Neural crest cell (in vitro differentiated cells): ENCODE measurements around the gene DQX1. TPM values are rescaled to one million over a fixed set of nuclear protein-coding genes. Genes with fewer than 3 reads are reported as not detected.
"Not testable (repeated sequence)": the region's sequence is repeated elsewhere in the genome, so short reads cannot be mapped to it uniquely, and the experiment has no call there.

Experiments used
- DNase-seq: peaks from one replicate; pipeline ENCODE4 v3.0.0; 2021; ENCODE audit warnings: low read depth, mixed read lengths, low spot score
- H3K27ac Mint-ChIP-seq: one replicate; pipeline ENCODE4 v1.8.0; 2021; ENCODE audit warnings: mild to moderate bottlenecking, mixed read lengths; ENCODE audit not compliant: unreplicated experiment
- H3K27me3 Mint-ChIP-seq: 2 replicates; pipeline ENCODE4 v1.8.0; 2021; ENCODE audit warnings: low read depth, mild to moderate bottlenecking, mixed read lengths
- H3K36me3 Mint-ChIP-seq: 2 replicates; pipeline ENCODE4 v1.8.0; 2021; ENCODE audit warnings: low read depth, mild to moderate bottlenecking, mixed read lengths
- H3K4me1 Mint-ChIP-seq: 2 replicates; pipeline ENCODE4 v1.8.0; 2021; ENCODE audit warnings: mixed read lengths
- H3K4me3 Mint-ChIP-seq: one replicate; pipeline ENCODE4 v1.8.0; 2021; ENCODE audit warnings: mild to moderate bottlenecking, mixed read lengths
- H3K9me3 Mint-ChIP-seq: 2 replicates; pipeline ENCODE4 v1.8.0; 2021; ENCODE audit warnings: mixed read lengths
- total RNA-seq: library from RNA; stranded (reverse); gene quantifications from 2 replicates; pipeline ENCODE4 v1.2.1, GENCODE V29; 2021
- TF ChIP-seq, protein P1 (sequence below): fragments of 200-600 bp; sonication (generic); conservative IDR thresholded peaks from 2 replicates; pipeline ENCODE4 v1.5.0; 2021; ENCODE audit warnings: antibody characterized with exemption, mild to moderate bottlenecking

DQX1 gene
- total RNA-seq, 1 donor from 2014 or later: 0.49 TPM

DNA sequence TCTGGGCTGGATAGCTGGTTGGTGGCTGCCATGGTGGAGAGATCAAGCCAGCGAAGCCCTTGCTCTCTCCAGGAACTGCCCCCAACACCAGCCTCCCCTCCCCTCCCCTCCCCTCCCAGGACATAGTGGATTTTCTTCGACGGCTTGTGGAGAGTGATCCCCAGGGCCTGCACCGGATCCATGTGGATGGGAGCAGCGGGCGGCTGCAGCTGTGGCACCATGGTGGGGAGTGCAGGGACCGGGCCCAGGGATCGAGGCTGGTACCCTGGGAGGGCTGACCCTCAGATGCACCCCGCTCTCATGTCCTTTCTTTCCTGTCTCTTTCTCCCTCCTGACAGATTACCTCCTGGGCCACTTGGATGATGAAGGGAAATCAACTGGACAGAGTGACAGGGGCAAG, 36.1 kb downstream of the DQX1 start:
- Mint-ChIP-seq H3K4me3 (no peak overlapping the region), H3K9me3 (no peaks in the 10 kb centered on the region), H3K36me3 (peaks cover 11% of the 10 kb centered on the region), H3K27me3 (peaks cover 4% of the 10 kb centered on the region), H3K27ac (no peak overlapping the region), H3K4me1 (no peaks in the 10 kb centered on the region)
- no peak for DNase-seq
- TF ChIP-seq, protein P1, sequence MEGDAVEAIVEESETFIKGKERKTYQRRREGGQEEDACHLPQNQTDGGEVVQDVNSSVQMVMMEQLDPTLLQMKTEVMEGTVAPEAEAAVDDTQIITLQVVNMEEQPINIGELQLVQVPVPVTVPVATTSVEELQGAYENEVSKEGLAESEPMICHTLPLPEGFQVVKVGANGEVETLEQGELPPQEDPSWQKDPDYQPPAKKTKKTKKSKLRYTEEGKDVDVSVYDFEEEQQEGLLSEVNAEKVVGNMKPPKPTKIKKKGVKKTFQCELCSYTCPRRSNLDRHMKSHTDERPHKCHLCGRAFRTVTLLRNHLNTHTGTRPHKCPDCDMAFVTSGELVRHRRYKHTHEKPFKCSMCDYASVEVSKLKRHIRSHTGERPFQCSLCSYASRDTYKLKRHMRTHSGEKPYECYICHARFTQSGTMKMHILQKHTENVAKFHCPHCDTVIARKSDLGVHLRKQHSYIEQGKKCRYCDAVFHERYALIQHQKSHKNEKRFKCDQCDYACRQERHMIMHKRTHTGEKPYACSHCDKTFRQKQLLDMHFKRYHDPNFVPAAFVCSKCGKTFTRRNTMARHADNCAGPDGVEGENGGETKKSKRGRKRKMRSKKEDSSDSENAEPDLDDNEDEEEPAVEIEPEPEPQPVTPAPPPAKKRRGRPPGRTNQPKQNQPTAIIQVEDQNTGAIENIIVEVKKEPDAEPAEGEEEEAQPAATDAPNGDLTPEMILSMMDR: no peak

DNA sequence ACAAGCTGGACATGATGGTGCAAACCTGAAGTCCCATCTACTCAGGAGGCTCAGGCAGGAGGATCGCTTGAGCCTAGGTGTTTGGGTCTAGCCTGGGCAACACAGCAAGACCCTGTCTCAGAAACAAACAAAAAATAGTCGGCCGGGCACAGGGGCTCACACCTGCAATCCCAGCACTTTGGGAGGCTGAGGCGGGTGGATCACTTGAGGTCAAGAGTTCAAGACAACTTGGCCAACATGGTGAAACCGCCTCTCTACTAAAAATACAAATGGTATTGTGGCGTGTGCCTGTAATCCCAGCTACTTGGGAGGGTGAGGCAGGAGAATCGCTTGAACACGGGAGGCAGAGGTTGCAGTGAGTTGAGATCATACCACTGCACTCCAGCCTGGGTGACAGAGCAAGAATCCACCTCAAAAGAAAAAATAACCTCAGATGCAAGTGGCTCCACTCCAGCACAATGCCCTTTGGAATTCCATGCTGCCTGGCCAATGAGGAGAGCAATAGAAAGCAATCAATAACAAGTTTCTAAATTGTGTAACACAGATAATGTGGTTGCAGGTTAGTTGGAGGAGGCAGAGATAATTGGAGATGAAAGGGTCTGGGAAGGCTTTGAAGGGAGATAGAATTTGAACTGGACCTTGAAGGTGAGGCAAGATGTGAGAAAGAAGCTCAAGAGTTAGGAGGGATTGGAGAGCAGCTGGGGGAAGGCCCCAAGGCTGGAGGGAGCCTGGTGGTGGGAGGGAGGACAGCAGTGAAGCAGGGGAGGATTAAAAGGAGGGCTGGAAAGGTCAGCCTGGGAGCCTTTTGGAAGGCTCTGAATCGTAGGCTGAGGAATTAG, 37.2 kb downstream of the DQX1 start:
- Mint-ChIP-seq H3K4me1 (no peaks in the 10 kb centered on the region), H3K27ac (no peak overlapping the region), H3K27me3 (no peaks in the 10 kb centered on the region), H3K36me3 (peaks cover 5% of the 10 kb centered on the region), H3K4me3 (no peak overlapping the region), H3K9me3 (no peaks in the 10 kb centered on the region)
- TF ChIP-seq, protein P1: no peak
- DNase-seq: no peak

DNA sequence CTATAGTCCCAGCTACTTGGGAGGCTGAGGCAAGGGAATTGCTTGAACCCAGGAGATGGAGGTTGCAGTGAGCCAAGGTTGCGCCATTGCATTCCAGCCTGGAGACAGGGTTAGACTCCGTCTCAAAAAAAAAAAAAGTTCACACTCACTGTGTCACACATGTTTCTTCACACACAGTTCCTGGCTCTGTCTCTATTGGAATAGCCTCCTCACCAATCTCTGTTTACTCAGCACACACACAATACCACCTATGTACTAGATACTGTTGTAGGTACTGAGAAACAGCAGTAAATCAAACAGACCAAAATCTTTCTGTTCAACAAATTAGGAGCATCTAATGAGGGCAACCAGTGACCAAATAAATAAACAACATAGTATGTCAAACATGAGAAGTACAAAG, 39.9 kb downstream of the DQX1 start:
- Mint-ChIP-seq H3K27me3 (no peaks in the 10 kb centered on the region), H3K4me3 (no peak overlapping the region), H3K36me3 (peaks cover 2% of the 10 kb centered on the region), H3K9me3 (no peaks in the 10 kb centered on the region), H3K27ac (no peak overlapping the region), H3K4me1 (peaks cover 19% of the 10 kb centered on the region)
- DNase-seq: no peak
- TF ChIP-seq, protein P1: no peak

DNA sequence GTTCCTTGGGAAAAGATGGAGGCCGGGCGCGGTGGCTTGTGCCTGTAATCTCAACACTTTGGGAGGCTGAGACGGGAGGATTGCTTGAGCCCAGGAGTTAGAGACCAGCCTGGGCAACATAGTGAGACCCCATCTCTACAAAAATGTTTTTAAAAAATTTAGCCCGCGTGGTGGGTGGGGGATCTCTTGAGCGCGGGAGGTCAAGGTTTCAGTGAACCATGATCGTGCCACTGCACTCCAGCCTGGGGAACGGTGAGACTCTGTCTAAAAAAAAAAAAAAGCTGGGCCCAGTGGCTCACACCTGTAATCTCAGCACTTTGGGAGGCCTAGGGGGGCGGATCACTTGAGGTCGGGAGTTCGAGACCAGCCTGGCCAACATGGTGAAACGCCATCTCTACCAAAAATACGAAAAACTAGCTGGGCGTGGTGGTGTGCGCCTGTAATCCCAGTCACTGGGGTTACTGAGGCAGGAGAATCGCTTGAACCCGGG, 42.3 kb downstream of the DQX1 start:
- H3K27me3 Mint-ChIP-seq: not testable (repeated sequence)

DNA sequence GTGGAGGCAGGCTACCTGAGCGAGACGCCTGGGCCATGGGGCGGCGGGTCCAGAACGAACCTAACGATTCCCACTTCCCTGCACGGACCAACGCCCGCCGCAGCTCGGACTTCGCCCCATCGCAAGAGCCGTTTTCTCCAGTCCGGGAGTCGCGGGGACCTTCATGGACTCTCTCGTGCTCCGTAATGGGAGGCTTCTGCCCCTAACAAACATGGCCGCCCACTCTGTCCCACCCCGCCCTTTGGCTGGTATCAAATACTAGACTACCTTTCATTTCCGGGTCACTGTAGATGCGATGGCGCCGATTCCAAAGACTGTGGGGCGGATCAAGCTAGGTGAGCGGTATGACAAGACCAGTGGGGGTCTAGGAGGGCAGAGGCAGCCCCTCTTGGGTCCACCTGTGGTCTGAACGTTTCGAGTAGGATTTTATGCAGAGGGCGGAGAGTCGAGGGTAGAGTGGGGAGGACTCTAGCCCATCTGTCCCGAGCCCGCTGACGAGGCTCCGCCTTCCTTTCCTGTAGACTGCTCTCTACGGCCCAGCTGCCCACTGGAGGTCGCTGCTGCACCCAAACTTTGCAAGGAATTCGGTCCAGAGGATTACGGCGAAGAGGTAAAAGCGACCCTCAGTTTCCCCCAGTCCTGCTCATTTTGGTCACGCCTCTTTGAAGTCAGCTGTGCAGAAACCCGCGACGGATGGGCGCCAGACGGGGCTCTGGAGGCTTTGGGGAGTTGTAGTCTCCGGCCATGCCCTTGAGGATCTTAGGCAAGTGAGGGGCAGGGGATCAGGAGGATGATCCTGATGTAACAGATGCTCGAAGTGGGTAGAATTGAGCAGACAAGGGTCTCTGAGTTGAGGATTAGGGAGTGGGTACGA, 43.0 kb downstream of the DQX1 start, which contains the start of the genes CCDC142 and TTC31:
Gene CCDC142, minus strand, starts transcription at position 198 of the 874 bp plus-strand sequence. Its CDS starts 161 bp downstream, at position 37.
Gene TTC31, plus strand, starts transcription at position 281 of the 874 bp plus-strand sequence. Its CDS starts 15 bp downstream, at position 296.
- Mint-ChIP-seq H3K4me1 (peaks cover 29% of the 10 kb centered on the region), H3K27me3 (no peaks in the 10 kb centered on the region), H3K4me3 (peak within 1 kb of the TSS; percentile 100), H3K9me3 (no peaks in the 10 kb centered on the region), H3K27ac (peak within 1 kb of the TSS; percentile 99), H3K36me3 (no peaks in the 10 kb centered on the region)
- DNase-seq: peak; percentile 93
- TF ChIP-seq, protein P1: peak; percentile 95

More for the DNA sequence above, 42.3 kb downstream of the DQX1 start:
- not testable (repeated sequence) for DNase-seq, H3K36me3 Mint-ChIP-seq, H3K27ac Mint-ChIP-seq, H3K9me3 Mint-ChIP-seq
- peak overlapping the region; percentile 100 for H3K4me3 Mint-ChIP-seq
- peaks cover 29% of the 10 kb centered on the region for H3K4me1 Mint-ChIP-seq
